Gastroesophageal sphincter (tissue), 4 donors: Measurements from ENCODE around the gene PDS5A. TPM values are rescaled to one million over a fixed set of nuclear protein-coding genes. Genes with fewer than 3 reads are reported as not detected.
A peak's percentile ranks its signal among the peaks of the same experiment; 100 is the strongest.
"Not testable (repeated sequence)": the region's sequence is repeated elsewhere in the genome, so short reads cannot be mapped to it uniquely, and the experiment has no call there.

Experiments
- ATAC-seq: fragments of 150-250 bp; one replicate; pipeline ENCODE4 v1.9.1; 2016; ENCODE audit warnings: mild to moderate bottlenecking, moderate library complexity
- H3K27ac ChIP-seq, 4 donors: fragments of 200-600 bp; sonication (generic) in 3 of 4; 1 replicate in 3 of 4; 2 replicates in 1 of 4; pipeline ENCODE4 v1.5.1; 2016 to 2019
- H3K27me3 ChIP-seq: fragments of 200-600 bp; sonication (generic); one replicate; pipeline ENCODE4 v1.5.1; 2019
- H3K36me3 ChIP-seq, 2 donors: fragments of 200-600 bp; sonication (generic); one replicate each; pipeline ENCODE4 v1.5.1; 2019; ENCODE audit warnings: control low read depth in 1 of 2
- H3K4me1 ChIP-seq, 3 donors: fragments of 200-600 bp; sonication (generic); 1 replicate in 2 of 3; 2 replicates in 1 of 3; pipeline ENCODE4 v1.5.1; 2016 to 2019; ENCODE audit warnings: control low read depth in 2 of 3
- H3K4me3 ChIP-seq, 2 donors: fragments of 200-600 bp; sonication (generic); one replicate each; pipeline ENCODE4 v1.5.1; 2019; ENCODE audit warnings: mild to moderate bottlenecking in 1 of 2, moderate library complexity in 1 of 2
- H3K9me3 ChIP-seq, 3 donors: fragments of 200-600 bp; sonication (generic); one replicate each; pipeline ENCODE4 v1.5.1; 2017 to 2019; ENCODE audit warnings: control low read depth in 2 of 3
- CTCF ChIP-seq, 4 experiments: fragments of 200-600 bp in 2 of 4; fragments of 450-650 bp in 2 of 4; sonication (generic) in 1 of 4; IDR thresholded peaks; one replicate each; pipeline ENCODE4 v1.5.1; 2017 to 2019; ENCODE audit warnings: antibody characterized with exemption in 4 of 4, mild to moderate bottlenecking in 2 of 4, moderate library complexity in 2 of 4
- EP300 ChIP-seq: sonication (generic); formaldehyde crosslinking; IDR thresholded peaks from one replicate; pipeline ENCODE4 v1.6.1; 2017; ENCODE audit warnings: antibody characterized with exemption, mild to moderate bottlenecking
- POLR2A ChIP-seq, 2 donors: fragments of 450-650 bp; IDR thresholded peaks; one replicate each; pipeline ENCODE4 v1.6.1; 2017; ENCODE audit warnings: antibody characterized with exemption in 2 of 2, mild to moderate bottlenecking in 2 of 2, moderate library complexity in 1 of 2
- POLR2AphosphoS5 ChIP-seq: sonication (generic); formaldehyde crosslinking; IDR thresholded peaks from one replicate; pipeline ENCODE4 v1.6.1; 2017; ENCODE audit warnings: antibody characterized with exemption
- WGBS, 2 donors: methylation state at CpG; one replicate each; pipeline ENCODE4 v1.1.5; 2018; ENCODE audit warnings: low coverage in 1 of 2; 5-methylcytosine and 5-hydroxymethylcytosine counted together
- total RNA-seq, 4 donors: library from RNA; depleted of rRNA; stranded (reverse); fragments of >200 nt; gene quantifications; one replicate each; pipeline ENCODE4 v1.1.0, GENCODE V29; 2016

PDS5A gene
- total RNA-seq, 4 donors from 2014 or later, result 47.1 to 63.0 (median 57.1) TPM

- H3K9me3 ChIP-seq, result no peaks in the 10 kb centered on the region
- TF ChIP-seq CTCF (IDR thresholded peaks at IDR 0.05) (peak; percentile 79 to 90 (median 87)), POLR2A (IDR thresholded peaks at IDR 0.05) (no peak), POLR2AphosphoS5 (no peak), EP300 (no peak)
- peaks cover 0 to 56% (median 10%) of the 10 kb centered on the region in 3 donors for H3K4me1 ChIP-seq
- H3K27me3 ChIP-seq, result no peaks in the 10 kb centered on the region
- H3K27ac ChIP-seq, result peak overlapping the region; percentile 88 to 99 (median 97)
- peak overlapping the region; percentile 97 to 98 for H3K4me3 ChIP-seq
- peaks cover 0 to 27% of the 10 kb centered on the region in 2 donors for H3K36me3 ChIP-seq
- peak; percentile 50 for ATAC-seq
- WGBS, 2 donors, result 0 to 1% methylated on average over 7 to 12 of the region's 41 CpGs
These were observed 1.4 kb downstream of the PDS5A start for GRCh38 chr4:39976141-39976944.

DNA sequence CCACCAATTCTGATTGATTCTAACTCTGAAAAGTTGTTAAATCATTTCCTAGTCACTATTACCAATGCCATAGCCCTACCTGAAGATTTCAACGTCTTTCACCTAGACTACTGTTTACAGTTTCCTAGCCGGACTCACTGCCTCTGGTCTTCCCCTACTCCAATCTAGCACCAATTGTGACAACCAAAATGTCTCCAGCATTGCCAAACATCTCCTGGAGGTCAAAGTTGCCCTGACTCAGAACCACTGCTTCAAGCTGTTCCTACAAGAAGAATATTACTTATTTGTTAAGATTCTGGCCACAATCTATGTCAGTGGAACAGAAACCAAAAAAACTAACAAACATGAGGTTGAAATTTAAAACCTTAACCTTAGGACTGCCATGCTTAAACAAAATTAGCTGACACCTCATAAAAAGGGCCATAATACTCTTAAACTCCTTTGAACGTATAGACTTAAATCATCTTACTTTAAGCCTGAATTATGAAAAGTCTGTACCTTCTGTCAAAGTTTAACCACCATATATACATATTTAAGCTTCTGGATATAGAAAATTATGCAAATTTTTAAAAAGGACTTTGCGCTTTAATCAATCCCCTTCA is 2.1 kb downstream of the PDS5A start:
- 63 to 68% methylated on average over 4 of the region's 4 CpGs for WGBS, 2 donors
- TF ChIP-seq EP300 (no peak), CTCF (IDR thresholded peaks at IDR 0.05) (no peak), POLR2A (IDR thresholded peaks at IDR 0.05) (no peak), POLR2AphosphoS5 (no peak)
- Histone ChIP-seq H3K4me1 (peaks cover 0 to 63% (median 10%) of the 10 kb centered on the region in 3 donors), H3K27me3 (no peaks in the 10 kb centered on the region), H3K9me3 (no peaks in the 10 kb centered on the region), H3K27ac (peak overlapping the region in 2 of 4 donors; percentile 96 to 98), H3K4me3 (peak overlapping the region in 1 of 2 donors; percentile 98), H3K36me3 (peaks cover 0 to 27% of the 10 kb centered on the region in 2 donors)
- no peak for ATAC-seq

GRCh38 chr4:39973052-39973451 is 4.7 kb downstream of the PDS5A start:
- H3K9me3 ChIP-seq, H3K27ac ChIP-seq, H3K27me3 ChIP-seq, ATAC-seq, H3K4me3 ChIP-seq: not testable (repeated sequence)
- Histone ChIP-seq H3K36me3 (peaks cover 0 to 27% of the 10 kb centered on the region in 2 donors), H3K4me1 (peaks cover 0 to 70% (median 7%) of the 10 kb centered on the region in 3 donors)
- WGBS, 2 donors, result 65 to 86% methylated on average over 3 to 5 of the region's 6 CpGs

DNA sequence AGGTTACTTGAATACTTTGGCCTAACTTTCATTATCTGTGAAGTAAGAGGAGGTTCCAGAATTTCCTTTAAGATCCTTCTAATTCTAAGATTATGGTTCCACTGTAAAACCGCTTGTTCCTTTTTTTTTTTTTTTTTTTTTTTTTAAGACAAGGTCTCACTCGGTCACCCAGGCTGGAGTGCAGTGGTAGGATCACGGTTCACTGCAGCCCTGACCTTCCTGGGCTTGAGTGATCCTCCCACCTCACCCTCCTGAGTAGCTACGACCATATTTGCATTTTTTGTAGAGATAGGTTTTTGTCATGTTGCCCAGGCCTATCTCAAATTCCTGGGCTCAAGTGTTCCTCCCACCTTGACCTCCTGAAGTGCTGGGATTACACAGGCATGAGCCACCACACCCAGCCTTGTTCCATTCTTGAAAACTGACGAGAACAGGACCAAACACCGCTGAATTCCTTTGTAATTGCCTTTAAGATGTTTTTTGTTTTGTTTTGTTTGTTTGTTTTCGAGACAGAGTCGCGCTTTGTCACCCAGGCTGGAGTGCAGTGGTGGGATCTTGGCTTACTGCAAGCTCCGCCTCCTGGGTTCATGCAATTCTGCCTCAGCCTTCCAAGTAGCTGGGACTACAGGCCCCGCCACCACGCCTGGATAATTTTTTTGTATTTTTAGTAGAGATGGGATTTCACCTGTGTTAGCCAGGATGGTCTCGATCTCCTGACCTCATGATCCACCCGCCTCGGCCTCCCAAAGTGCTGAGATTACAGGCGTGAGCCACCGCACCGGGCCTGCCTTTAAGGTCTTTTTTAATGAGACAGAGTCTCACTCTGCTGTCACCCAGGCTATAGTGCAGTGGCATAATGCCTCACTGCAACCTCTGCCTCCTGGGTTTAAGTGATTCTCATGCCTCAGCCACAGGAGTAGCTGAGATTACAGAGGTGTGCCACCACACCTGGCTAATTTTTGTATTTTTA is 6.8 kb downstream of the PDS5A start:
- WGBS, 2 donors, result 82 to 91% methylated on average over 12 to 13 of the region's 18 CpGs
- Histone ChIP-seq H3K4me3 (no peak overlapping the region), H3K4me1 (peaks cover 0 to 67% (median 4%) of the 10 kb centered on the region in 3 donors), H3K36me3 (peaks cover 0 to 31% of the 10 kb centered on the region in 2 donors), H3K27me3 (no peaks in the 10 kb centered on the region), H3K9me3 (no peaks in the 10 kb centered on the region), H3K27ac (no peak overlapping the region)
- no peak for ATAC-seq
- TF ChIP-seq CTCF (IDR thresholded peaks at IDR 0.05) (no peak), POLR2AphosphoS5 (no peak), POLR2A (IDR thresholded peaks at IDR 0.05) (no peak), EP300 (no peak)

DNA sequence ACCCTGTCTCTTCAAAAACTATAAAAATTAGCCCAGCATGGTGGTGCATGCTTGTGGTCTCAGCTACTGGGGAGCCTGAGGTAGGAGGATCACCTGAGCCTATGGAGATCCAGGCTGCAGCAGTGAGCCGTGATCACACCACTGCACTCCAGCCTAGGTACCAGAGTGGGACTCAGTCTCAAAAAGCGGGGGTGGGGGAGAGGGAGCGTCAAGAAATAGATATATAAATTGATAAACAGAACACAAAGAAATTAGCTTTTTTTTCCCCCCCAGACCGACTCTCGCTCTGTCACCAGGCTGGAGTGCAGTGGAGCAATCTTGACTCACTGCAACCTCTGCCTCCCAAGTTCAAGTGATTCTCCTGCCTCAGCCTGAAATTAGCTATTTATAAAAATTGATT is 14.1 kb downstream of the PDS5A start:
- Histone ChIP-seq H3K4me1 (peaks cover 0 to 29% (median 0%) of the 10 kb centered on the region in 3 donors), H3K27ac (no peak overlapping the region), H3K36me3 (peaks cover 0 to 4% of the 10 kb centered on the region in 2 donors), H3K27me3 (no peaks in the 10 kb centered on the region), H3K9me3 (no peaks in the 10 kb centered on the region), H3K4me3 (no peak overlapping the region)
- no peak for ATAC-seq
- TF ChIP-seq POLR2A (IDR thresholded peaks at IDR 0.05), result no peak
- TF ChIP-seq POLR2AphosphoS5, result no peak
- no peak for TF ChIP-seq EP300
- TF ChIP-seq CTCF (IDR thresholded peaks at IDR 0.05), result no peak
- 88 to 92% methylated on average over 2 of the region's 5 CpGs for WGBS, 2 donors
